Measurements from ENCODE around the gene TAX1BP1.
"Not testable (repeated sequence)": the region's sequence is repeated elsewhere in the genome, so short reads cannot be mapped to it uniquely, and the experiment has no call there.

TAX1BP1 gene

GRCh38 chr7:27735831-27736230 is 4.1 kb upstream of the TAX1BP1 start:
- H3K4me3 ChIP-seq (ENCODE audit: low read depth, low read length) = no peak overlapping the region
- no peak overlapping the region for H2AFZ ChIP-seq
- no peaks in the 10 kb centered on the region for H3K9me3 ChIP-seq (ENCODE audit: control insufficient read depth, low read length)
- H3K27ac ChIP-seq = no peak overlapping the region
- no peaks in the 10 kb centered on the region for H3K36me3 ChIP-seq (ENCODE audit: control insufficient read depth, insufficient read depth, low read length)
- TF ChIP-seq CTCF (IDR thresholded peaks at IDR 0.05) = no peak
- H3K27me3 ChIP-seq (ENCODE audit: control insufficient read depth, insufficient read depth, low read length) = no peaks in the 10 kb centered on the region
- peaks cover 4% of the 10 kb centered on the region for H3K79me2 ChIP-seq
- no peak overlapping the region for H3K4me2 ChIP-seq (ENCODE audit: low read length)
- H3K4me1 ChIP-seq = peaks cover 3% of the 10 kb centered on the region
- H3K9ac ChIP-seq = no peak overlapping the region

DNA sequence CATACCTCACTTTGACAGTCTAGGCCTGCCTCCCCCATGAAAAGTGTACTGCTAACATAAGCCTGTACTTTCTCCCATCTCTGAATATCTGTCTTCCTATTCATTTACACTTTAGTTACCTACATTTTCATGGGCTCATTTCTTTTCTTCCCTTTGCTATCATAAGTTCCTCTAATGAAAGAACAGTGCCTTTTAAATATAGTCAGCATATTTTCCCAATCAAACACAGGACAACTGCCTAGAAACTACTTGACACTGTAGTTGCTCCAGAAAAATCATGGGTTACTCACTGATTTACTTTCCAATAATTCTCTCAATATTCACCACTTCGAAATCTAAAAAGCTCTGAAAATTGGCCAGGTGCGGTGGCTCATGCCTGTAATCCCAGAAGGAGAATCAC is 2.8 kb upstream of the TAX1BP1 start:
- no peak overlapping the region for H3K4me2 ChIP-seq (ENCODE audit: low read length)
- H2AFZ ChIP-seq = no peak overlapping the region
- peaks cover 13% of the 10 kb centered on the region for H3K79me2 ChIP-seq
- H3K27me3 ChIP-seq (ENCODE audit: control insufficient read depth, insufficient read depth, low read length) = no peaks in the 10 kb centered on the region
- no peak for TF ChIP-seq CTCF (IDR thresholded peaks at IDR 0.05)
- no peak overlapping the region for H3K9ac ChIP-seq
- H3K4me3 ChIP-seq (ENCODE audit: low read depth, low read length) = no peak overlapping the region
- no peaks in the 10 kb centered on the region for H3K36me3 ChIP-seq (ENCODE audit: control insufficient read depth, insufficient read depth, low read length)
- H3K27ac ChIP-seq = no peak overlapping the region
- H3K4me1 ChIP-seq = peaks cover 5% of the 10 kb centered on the region
- no peaks in the 10 kb centered on the region for H3K9me3 ChIP-seq (ENCODE audit: control insufficient read depth, low read length)

DNA sequence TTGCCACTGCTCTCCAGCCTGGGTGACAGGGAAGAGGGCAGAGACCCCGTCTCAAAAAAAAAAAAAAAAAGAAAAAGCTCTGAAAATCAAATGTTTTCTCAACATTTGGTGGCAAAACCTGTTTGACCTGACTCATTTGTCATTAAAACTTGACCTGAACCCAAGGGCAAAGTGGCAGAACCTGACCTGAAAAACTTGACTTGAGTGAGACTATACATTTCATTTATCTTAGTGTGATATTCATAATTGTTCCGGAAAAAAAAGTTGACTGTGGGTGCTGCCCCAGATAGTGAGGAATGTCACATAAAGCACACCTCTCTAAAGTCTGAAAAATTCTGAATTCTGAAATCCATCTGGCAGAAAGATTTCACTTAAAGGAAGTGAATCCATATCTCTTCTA is 2.3 kb upstream of the TAX1BP1 start:
- Histone ChIP-seq H3K9me3 (ENCODE audit: control insufficient read depth, low read length) (no peaks in the 10 kb centered on the region), H3K4me3 (ENCODE audit: low read depth, low read length) (no peak overlapping the region), H3K4me2 (ENCODE audit: low read length) (no peak overlapping the region), H3K27ac (no peak overlapping the region), H2AFZ (no peak overlapping the region), H3K4me1 (peaks cover 5% of the 10 kb centered on the region), H3K27me3 (ENCODE audit: control insufficient read depth, insufficient read depth, low read length) (no peaks in the 10 kb centered on the region), H3K79me2 (peaks cover 15% of the 10 kb centered on the region), H3K9ac (no peak overlapping the region), H3K36me3 (ENCODE audit: control insufficient read depth, insufficient read depth, low read length) (no peaks in the 10 kb centered on the region)
- TF ChIP-seq CTCF (IDR thresholded peaks at IDR 0.05) = no peak

GRCh38 chr7:27739301-27739908 is 557 bp upstream of the TAX1BP1 start:
- H3K9me3 ChIP-seq (ENCODE audit: control insufficient read depth, low read length) = no peaks in the 10 kb centered on the region
- peak overlapping the region; percentile 100 for H3K27ac ChIP-seq
- no peak for TF ChIP-seq CTCF (IDR thresholded peaks at IDR 0.05)
- peak overlapping the region; percentile 85 for H3K4me2 ChIP-seq (ENCODE audit: low read length)
- H3K9ac ChIP-seq = peak overlapping the region; percentile 98
- H3K36me3 ChIP-seq (ENCODE audit: control insufficient read depth, insufficient read depth, low read length) = no peaks in the 10 kb centered on the region
- peak overlapping the region; percentile 93 for H2AFZ ChIP-seq
- H3K4me3 ChIP-seq (ENCODE audit: low read depth, low read length) = peak overlapping the region; percentile 97
- H3K4me1 ChIP-seq = peaks cover 7% of the 10 kb centered on the region
- H3K27me3 ChIP-seq (ENCODE audit: control insufficient read depth, insufficient read depth, low read length) = no peaks in the 10 kb centered on the region
- H3K79me2 ChIP-seq = peaks cover 19% of the 10 kb centered on the region

- peaks cover 7% of the 10 kb centered on the region for H3K4me1 ChIP-seq
- peak overlapping the region; percentile 93 for H2AFZ ChIP-seq
- H3K27me3 ChIP-seq (ENCODE audit: control insufficient read depth, insufficient read depth, low read length) = no peaks in the 10 kb centered on the region
- peak overlapping the region; percentile 97 for H3K4me3 ChIP-seq (ENCODE audit: low read depth, low read length)
- H3K9me3 ChIP-seq (ENCODE audit: control insufficient read depth, low read length) = no peaks in the 10 kb centered on the region
- peaks cover 19% of the 10 kb centered on the region for H3K79me2 ChIP-seq
- H3K27ac ChIP-seq = peak overlapping the region; percentile 100
- no peak for TF ChIP-seq CTCF (IDR thresholded peaks at IDR 0.05)
- H3K36me3 ChIP-seq (ENCODE audit: control insufficient read depth, insufficient read depth, low read length) = no peaks in the 10 kb centered on the region
- H3K4me2 ChIP-seq (ENCODE audit: low read length) = peak overlapping the region; percentile 85
- H3K9ac ChIP-seq = peak overlapping the region; percentile 98
These were observed 606 bp downstream of the TAX1BP1 start for GRCh38 chr7:27740449-27741086.

GRCh38 chr7:27742091-27742710 is 2.2 kb downstream of the TAX1BP1 start:
- not testable (repeated sequence) for H3K9ac ChIP-seq; H3K4me3 ChIP-seq (ENCODE audit: low read depth, low read length); H3K4me1 ChIP-seq; H3K27me3 ChIP-seq (ENCODE audit: control insufficient read depth, insufficient read depth, low read length); H3K4me2 ChIP-seq (ENCODE audit: low read length); H3K27ac ChIP-seq; H3K36me3 ChIP-seq (ENCODE audit: control insufficient read depth, insufficient read depth, low read length); H3K9me3 ChIP-seq (ENCODE audit: control insufficient read depth, low read length); H2AFZ ChIP-seq
- peaks cover 23% of the 10 kb centered on the region for H3K79me2 ChIP-seq

Measured in parathyroid adenoma (tissue), 2 donors.